Measurements from ENCODE around the gene CYB561D1.

DNA sequence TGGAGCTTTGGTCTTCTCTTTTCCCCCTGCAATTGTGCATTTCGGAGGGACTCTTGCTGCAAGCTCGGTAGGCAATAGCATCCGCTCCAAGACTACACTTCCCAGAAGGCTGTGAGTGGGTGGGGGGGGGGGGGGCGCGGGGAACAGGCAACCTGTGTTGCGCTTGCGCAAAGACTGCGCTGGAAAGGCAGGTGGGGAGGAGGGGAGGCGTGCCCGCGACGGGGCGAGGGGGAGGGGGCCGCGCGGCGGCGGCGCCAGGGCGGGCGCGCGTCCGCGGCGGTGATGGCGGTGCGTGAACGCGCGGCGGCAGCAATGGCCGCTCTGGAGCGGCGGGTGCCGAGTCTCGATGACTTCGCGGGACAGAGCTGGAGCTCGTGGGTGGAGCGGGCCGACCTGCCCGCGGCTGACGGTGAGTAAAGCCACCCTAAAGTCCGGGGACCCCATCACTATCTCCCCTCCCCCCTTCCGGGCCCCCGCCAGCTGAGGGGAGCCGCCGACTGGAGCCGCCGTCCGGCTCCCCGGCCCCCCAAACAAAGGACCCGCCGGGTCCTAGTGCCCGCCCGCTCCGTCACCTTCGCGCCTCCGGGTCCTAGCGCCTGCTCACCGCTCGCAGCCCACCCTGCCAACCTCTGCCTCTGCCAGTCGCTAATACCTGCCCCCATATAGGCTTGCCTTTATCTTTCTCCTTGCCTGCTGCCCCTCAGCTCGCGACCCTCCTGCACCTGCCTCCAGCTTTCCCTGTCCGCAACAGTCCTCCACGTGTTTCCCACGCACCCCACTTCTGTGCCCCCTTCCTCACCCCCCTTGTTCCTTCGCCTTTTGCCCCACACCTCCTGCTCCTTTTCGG, 10.0 kb upstream of the CYB561D1 start, which contains the start of gene ATXN7L2:
- TF ChIP-seq POLR2AphosphoS5 (IDR thresholded peaks at IDR 0.05), result peak in 1 of 3 donors; percentile 73
- no peak for TF ChIP-seq CTCF (IDR thresholded peaks at IDR 0.05)
- no peak for TF ChIP-seq POLR2A (IDR thresholded peaks at IDR 0.05)

Measured in breast epithelium (tissue), 3 donors.